HG03103 (cell line): ENCODE measurements around the gene VAV2.

Source experiments
- ATAC-seq: cut with Tn5 transposase; IDR thresholded peaks from one replicate; pipeline ENCODE4 v1.9.1; 2021; ENCODE audit warnings: low read depth; ENCODE audit not compliant: unreplicated experiment

Gene VAV2

GRCh38 chr9:133861692-133862091 lies 130.4 kb downstream of the VAV2 start:
- ATAC-seq, result no peak

- no peak for ATAC-seq
Measured at GRCh38 chr9:133861086-133861485, 131.0 kb downstream of the VAV2 start.

DNA sequence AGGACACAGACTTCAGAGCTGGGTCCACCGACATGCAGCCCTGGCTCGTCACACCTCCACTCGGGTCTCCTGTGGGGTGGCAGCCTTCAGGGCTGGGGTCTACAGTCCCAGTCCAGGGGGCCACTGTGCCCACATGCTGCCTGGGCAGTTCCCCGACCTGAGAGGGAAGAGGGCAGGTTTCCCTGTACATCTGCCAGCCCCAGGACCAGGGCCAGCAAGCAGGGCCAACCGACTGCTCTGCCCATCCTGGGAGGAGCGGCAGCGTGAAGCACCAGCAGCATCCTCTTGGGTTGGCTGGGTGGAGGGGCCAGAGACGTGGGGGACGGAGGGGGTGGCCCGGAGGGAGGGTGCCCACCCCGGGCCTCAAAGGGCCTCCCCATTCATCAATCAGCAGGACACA lies 133.4 kb downstream of the VAV2 start:
- no peak for ATAC-seq

DNA sequence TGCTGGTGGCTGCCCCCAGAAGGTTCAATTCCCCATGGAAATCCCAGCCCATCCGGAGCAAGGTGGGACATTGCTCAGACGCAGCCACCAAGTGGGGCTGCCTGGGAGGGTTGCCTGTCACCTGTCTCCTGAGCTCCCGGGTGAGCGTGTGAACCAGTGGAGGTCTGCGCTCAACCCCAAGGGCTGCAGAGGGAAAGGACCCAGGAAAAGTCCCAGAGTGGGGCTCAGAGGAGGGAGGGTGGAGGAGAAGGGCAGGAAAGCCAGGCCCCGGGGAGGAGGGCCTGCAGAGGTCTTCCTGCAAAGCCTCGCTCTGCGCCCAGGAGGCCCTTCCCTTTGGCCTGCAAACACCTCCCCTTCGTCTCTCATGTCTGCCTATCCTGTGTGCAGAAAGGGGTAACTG lies 134.5 kb downstream of the VAV2 start:
- ATAC-seq, result no peak

DNA sequence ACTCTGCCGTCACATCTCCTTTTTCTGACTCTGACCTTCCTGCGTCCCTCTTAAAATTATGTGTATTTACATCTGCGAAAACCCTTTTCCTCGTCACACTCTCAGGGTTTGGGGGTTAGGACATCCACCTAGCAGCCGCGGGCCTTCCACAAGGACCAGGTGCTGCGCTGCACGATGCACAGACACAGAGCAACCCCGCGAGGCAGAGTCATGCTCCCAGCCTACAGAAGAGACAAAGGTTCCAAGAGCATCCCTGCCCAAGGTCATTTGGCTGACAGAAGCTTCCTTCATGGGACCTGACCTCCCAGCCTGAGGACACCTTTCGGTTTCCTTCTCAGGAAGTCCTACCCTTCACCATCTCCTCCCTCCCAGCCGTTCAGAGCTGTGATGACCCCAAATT lies 135.3 kb downstream of the VAV2 start:
- ATAC-seq, result no peak

- ATAC-seq, result no peak
Measured at GRCh38 chr9:133855802-133856521, 136.2 kb downstream of the VAV2 start.

DNA sequence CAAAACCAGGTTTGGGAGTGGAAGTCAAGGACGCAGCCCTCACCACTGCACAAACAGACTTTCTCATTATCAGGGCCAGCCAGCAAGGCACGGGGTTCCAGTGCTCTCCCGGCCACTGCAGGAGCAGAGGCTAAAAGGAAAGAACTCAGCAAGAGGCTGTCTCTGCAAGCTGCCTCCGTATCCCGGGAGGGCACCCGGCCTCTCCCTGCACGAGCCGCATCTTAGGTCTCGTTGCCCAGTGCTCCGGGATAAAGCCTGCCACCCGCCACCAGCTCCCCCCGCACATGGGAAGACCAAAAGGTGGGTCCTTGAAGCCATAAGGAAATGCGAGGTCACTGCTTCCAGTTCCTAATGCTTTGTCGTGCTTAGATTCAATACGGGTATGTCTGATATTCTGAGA lies 136.8 kb downstream of the VAV2 start:
- ATAC-seq, result no peak

- ATAC-seq, result no peak
Measured at GRCh38 chr9:133854765-133855164, 137.4 kb downstream of the VAV2 start.

DNA sequence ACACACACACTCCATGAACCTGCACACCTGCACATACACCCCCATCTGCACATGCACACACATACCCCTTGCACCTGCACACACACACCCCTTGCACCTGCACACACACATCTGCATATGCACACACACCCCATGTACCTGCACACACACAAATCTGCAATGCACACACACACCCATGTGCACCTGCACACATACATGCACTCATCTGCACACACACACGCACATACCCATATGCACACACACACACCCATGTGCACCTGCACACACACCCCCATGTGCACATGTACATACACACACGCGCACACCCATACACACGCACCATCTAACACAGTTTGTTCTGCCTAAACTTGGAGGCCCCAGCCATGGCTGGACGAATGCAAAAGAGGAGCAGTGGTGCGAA lies 138.1 kb downstream of the VAV2 start:
- ATAC-seq, result no peak

DNA sequence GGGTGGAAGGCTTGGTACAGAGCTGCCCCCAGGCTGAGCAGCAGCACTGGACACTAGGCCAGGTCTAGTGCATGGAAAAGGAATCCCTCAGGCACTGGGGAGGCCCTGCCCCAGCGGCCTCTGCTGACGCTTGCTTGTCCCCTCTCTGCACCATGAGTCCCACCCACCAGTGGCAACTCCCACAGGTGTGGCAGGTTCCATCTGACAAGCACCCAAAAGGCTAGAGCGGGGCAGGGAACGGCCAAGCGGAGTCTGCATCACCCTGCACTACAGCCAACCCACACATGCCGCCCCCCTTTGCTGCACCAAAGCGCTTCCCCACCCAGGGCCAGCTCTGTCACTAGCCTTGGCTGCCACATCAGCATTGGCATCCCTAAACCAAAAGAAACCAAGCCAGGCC lies 138.8 kb downstream of the VAV2 start:
- no peak for ATAC-seq

GRCh38 chr9:133852431-133852830 lies 139.7 kb downstream of the VAV2 start:
- ATAC-seq, result no peak

DNA sequence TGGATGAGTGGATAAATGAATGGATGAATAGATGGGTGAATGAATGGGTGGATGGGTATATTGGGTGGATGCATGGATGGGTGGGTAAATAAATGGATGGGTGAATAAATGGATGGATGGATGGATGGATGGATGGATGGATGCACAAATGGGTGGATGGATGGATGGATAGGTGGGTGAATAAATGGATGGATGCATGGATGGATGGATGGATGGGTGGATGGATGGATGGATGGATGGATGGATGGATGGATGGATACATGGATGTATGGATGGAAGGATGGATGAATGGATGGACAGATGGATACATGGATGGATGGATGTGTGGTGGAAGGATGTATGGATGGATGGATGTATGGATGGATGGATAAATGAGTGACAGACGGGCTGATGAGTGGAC lies 140.4 kb downstream of the VAV2 start:
- ATAC-seq, result no peak

GRCh38 chr9:133850937-133851336 lies 141.2 kb downstream of the VAV2 start:
- no peak for ATAC-seq

- no peak for ATAC-seq
Measured at GRCh38 chr9:133850161-133850560, 142.0 kb downstream of the VAV2 start.

DNA sequence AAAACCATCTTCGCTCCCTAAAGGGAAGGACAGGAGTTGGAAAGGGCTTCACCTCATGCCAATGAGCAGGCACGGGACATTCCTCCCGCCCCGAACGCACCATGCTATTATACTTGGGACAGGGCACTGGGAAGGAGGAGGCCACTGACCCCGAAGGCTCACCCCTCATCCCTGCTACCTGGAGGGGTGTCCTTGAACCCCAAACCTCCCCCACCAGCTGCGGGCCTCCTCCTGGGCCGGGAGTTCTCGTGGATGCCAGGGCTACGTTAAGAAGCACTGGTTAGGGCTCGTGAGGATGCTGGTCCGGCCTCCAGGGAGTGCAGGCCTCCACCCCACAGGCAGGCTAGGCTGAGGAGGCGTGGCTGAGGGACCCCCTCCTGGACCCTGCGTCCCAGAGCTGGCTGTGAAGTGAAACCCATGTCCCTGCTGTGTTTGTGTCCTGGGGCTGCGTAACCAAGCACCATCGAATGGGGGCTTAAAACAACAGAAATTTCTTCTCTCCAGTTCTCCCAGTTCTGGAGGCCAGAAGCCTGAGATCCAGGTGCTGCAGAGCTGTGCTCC lies 142.9 kb downstream of the VAV2 start:
- no peak for ATAC-seq

GRCh38 chr9:133848471-133849109 lies 143.5 kb downstream of the VAV2 start:
- ATAC-seq, result no peak

GRCh38 chr9:133846483-133847090 lies 145.5 kb downstream of the VAV2 start:
- ATAC-seq, result no peak

- ATAC-seq, result no peak
Measured at GRCh38 chr9:133845440-133845839, 146.7 kb downstream of the VAV2 start.

GRCh38 chr9:133844881-133845410 lies 147.2 kb downstream of the VAV2 start:
- ATAC-seq, result no peak

DNA sequence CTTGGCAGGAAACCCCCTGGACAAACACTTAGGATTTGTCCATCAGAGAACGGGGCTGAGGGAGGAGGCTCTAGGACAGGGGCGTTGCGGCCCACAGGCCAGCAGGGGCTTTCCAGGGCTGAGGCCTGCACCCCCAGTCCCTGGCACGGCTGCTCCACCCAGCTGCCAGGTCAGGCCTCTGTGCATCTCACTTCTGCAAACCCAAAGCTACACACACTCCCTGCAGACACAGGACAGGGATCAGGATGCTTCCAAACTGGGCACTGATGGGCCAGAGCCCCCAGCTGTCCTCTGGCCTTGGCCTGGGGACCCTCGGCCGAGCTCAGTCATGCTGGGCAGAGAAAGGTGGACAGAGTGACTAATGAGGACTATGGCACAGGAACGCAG lies 147.7 kb downstream of the VAV2 start:
- no peak for ATAC-seq

- ATAC-seq, result no peak
Measured at GRCh38 chr9:133843751-133844397, 148.2 kb downstream of the VAV2 start.
